Fibroblast of upper back skin (primary cell): Measurements from ENCODE around the gene TLL2.

Source experiments
- DNase-seq: peaks from one replicate; pipeline ENCODE4 v3.0.0-alpha.2; 2013

The TLL2 gene

DNA sequence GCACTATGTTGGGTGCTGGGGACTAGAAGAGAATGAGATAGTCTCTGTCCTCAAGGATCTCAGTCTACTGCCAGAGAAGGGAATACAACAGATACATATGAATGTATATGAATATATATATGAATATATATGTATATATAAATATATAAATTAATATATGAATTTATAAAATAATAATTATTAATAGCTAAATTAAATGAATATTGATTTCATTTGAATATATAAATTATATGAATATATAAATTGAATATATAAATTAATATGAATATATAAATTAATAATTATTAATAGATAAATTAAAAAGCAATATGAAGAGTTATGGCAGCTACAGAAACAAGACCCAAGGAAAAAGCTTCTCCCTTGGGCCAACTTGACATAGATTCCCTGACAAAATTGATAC is 95.1 kb downstream of the TLL2 start:
- DNase-seq, result no peak

DNA sequence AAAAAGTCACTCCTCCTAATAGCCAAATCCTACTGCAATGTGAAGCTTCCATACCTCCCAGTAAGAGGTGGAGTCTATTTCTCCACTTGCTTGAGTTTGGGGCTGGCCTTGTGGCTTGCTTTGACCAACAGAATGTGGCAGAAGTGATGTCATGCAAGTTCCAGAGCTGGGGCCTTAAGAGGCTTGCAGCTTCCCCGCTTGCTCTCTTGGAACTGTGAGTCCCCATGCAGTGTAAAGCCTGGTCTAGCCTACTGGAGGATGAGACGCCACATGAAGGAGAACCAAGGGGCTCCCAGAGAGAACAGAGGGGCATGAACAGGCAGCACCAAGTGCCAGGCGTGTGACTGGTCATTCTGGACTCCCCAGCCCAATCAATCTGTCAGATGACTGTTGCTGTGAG is 96.3 kb downstream of the TLL2 start:
- DNase-seq, result peak; percentile 33

DNA sequence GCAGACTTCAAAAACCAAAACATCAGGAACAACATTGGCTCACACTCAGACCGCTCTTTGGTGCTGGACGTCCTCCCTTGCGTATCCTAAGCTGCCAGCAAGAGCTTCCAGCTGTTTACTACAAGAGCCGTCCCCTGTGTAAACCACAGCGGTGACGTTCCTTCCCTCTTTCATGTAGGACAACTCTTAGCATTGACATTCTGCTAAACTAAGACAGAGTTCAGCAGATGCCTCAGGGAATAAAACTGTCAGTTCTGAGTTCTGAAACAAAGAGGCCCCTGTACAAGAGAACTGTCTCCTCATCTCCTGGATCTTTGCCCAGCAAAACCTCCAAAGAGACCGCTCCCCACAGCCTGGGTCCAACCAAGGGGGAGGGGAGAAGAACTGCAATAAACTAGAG is 97.1 kb downstream of the TLL2 start:
- peak; percentile 64 for DNase-seq

DNA sequence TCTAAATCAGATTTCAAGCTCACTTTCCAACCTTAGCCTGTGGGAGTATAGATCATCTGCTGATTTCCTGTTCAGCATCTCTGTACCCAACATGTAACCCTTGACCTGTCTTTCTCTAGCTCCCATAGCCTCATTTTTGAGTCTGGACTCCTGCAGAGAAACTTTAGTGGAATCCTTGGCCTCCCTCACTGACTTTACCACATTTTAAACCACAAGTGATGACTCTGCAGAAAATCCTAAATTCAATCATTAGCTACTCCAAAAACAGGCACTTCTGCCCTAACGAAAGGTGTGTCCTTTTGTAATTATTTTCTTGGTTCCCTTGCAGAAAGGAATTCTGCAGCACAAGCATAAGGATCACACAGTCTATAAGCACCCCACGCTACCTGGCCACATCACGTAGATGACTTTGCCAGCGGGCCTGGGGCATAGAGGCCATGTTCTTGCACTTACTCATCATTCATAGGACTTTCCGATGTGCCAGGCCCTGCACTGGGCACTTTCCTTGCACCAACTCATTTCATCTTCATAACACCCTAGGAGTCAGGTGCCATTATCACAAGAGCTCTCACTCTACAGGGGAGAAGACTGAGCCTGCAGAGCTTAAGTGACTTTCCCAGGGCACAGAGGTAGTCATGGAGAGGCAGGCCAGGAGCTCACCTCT is 97.7 kb downstream of the TLL2 start:
- peak; percentile 71 for DNase-seq

DNA sequence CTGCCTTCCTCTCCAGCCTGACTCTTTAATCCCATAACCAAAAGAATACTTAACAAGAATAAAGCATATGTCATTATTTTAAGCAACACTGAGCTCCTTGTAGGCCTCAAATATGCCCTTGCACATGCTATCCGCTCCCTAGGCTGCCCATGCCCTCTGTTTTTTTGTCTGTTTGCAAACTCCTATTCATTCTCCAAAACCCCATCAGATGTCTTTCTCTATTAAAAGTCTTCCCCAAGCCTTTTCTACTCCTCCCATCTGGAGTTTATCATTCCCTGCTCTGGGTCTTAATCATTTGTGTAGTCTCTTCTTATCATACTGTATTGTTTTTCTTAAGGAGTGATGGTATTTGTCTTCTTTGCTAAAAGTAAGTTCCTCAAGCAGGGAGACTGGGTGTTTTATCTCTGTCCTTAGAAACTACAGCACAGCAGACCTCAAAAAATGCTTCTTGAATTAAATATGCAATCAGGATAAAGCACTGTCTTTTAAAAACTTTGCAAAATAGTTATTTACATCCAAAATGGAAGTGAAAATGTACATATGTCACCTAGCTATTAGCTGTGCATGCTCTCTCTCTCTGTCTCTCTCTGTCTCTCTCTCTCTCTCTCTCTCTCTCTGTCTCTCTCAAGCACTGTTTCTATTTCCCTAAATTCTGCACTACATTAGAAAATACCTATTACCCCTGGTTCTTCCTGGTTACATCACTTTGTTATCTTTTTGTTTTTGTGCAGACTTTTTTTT is 98.4 kb downstream of the TLL2 start:
- no peak for DNase-seq

DNA sequence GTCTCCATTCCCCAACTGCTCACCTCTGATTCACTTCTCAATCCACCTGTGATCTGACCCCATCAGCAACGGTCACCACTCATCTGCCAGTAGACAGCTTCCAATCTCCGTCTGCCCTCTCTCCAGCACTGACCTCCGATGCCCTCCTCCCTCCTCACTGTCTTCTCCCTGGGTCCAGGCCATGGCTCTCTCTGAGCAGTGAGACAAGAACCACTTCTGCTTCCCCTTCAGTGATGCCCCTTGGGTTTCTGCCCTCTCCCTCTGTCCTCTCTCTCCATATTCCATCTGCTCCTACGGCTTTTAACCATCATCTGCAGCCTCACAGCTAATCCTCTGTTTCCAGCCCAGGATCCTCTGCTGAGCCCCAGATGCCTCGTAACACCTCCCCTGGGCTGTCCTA is 99.4 kb downstream of the TLL2 start:
- no peak for DNase-seq

DNA sequence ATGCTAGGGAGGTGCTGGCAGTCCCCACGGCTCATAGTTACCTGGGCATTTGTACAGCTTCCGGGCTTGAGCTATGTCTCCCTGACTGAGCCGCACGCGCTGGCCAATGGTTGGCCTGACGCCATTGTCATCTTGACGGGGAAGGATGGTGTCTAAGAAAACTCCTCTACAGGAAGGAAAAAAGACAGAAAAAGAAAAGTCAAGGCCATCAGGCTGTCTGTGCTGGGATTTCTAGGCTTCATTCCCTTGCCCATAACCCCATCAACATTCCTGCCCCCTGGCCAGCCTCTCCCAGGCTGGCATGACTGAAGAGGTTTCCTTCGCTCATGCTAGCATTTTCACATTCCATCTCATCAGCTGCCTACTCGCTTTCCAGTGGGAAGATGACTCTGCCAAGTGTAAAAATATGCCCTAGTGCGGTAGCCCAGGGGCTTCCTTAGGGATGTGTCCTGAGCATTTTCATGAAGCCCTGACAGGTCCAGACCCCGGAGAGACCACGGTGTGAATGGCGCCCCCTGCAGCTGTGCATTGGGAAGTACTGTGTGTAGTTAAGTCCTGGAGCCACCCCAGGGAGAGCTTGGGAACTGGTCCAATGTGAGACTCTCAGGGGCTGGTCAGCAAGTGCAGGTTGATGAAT is 100.5 kb downstream of the TLL2 start:
- no peak for DNase-seq

DNA sequence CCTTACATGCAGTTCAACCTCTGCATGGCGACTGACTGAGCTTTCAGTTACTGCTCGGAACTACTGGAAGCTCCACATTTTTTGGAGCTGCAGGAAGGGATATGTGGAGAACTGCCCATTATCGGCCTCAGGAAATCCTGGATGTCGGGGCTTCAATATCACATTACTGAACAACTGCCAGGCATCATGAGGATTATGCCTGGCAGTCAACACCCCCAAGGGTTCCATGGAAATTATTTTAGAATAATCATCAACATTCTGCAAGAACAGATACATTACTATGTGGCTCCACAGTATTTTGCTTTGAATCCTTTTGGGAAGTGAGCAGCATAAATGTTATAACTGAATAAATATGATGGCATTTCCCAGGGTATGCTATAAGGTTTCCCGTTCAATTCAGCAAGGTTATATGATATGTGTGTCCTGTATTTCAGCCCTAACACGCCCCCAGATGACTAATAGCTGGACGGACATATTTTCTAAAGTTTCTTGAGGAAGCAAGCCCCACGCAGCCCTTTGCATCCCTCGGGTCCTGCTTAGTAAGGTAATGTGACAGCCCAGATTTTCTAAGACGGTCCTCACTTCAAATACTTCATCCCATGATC is 101.9 kb downstream of the TLL2 start:
- peak; percentile 3 for DNase-seq

DNA sequence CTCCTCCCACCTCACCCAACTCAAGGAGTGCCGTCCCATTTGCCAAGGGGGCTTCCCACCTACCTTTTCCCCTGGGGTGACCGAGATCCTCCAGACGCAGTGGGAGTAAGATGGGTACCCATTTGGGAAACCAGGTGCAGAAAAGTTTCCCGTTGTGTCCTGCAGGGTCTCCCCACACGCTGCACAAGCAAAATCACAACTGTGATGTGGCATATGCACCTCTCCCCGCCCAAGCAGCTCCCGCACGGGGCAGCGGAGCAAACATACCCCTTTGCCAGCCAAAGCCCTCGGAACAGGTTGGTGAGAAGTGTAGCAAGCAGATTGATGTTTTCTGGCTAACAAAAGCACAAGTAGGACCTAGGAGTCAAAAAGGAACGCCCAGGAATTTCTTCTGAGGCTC is 103.4 kb downstream of the TLL2 start:
- DNase-seq, result no peak

DNA sequence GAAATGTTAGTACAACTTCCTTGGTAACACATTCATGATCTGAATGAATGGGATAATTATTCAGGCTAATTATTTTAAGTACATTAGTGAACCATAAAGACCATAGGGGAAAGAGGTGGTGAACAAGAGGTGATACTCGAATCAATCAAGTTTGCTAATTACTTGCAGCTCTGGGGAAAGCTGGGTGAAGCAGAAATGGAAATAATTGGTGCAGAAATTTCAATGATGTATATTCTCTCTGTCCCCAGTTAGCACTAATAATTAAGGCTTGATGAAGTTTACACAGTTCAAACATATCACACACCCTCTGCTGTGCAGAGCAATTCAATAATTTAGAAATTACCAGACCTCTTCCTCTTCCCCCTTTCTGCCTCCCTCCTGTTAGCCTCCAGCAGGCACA is 105.5 kb downstream of the TLL2 start:
- DNase-seq, result no peak

DNA sequence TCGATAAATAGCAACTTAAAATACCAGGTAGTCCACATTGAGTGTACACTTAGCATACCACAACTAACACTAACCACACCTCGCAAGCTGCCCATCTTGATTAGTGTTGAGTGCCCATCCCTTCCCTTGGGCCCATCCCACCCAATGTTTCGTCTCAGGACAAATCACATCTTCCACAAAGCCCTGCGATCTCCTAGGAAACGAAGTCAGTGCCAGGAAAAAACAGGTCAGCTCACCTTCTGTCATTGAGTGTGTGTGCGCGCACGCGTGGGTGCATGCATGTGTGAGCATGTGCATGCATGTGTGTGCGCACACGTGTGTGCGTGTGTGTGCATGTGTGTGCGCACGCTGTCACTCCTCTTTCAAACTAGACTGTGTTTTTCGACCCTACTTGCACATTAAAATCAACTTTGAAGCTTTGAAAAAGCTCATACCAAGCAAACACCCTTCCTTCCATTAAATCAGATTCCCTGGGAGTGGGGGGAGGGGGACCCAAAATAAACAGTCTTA is 106.1 kb downstream of the TLL2 start:
- DNase-seq, result no peak

DNA sequence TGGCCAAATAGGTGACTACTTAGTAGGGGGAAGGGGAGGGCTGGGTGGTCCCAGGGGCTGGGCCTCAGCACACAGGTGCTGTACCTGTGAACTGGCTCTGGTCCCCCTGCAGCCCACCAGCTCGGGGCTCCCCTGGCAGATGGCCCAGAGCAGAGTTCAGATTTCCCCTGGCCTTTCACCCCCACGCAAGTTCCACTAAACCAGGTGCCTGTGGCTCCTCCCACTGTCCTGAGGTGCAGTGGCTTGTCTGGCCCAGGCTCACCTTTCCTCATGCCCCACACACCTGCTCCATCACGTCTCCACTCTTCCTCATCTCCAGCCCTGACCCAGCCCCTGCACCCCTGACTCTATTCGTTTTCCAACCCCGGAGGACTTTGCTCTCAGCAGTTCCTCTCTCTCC is 107.6 kb downstream of the TLL2 start:
- DNase-seq, result no peak

DNA sequence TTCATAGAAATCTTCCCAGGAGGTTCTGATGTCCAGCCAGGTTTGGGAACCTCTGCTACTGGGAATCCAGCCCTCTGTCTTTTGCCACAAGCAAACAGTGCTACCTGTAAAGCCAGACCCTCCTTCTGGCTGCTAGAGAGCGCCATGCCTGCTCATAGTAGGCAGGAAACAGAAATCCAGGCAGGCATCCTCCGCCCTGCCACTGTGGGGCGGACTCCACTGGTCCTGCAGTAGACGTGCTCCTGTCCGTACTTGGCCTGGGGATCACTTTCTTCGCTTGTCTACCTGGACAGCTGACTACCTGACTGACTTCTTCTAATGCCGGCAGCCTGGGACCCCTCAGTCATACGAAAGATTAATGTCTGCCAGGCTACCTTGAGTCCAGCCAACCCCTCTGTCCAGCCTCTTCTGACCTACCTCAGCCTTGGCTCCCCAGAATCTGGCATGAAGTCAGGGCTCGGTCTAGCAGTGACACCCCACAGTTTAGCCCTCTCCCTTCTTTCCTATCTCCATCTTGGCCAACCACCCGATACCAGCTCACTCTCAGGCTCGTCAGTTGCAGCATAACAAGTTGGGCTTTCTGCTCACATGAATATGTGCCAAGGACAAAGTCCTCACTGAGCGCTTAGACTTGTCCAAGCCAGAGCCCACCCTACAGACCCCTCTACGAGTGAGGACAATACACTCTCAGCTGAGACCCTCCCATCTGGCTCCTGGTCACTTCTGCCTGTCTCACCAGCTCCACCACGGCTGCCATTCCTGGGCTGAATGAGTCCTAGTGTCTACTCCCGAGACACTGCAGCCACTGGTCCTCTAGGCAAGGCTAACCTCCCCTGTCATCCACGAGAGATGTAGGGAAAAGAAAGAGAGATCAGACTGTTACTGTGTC is 111.1 kb downstream of the TLL2 start:
- no peak for DNase-seq

DNA sequence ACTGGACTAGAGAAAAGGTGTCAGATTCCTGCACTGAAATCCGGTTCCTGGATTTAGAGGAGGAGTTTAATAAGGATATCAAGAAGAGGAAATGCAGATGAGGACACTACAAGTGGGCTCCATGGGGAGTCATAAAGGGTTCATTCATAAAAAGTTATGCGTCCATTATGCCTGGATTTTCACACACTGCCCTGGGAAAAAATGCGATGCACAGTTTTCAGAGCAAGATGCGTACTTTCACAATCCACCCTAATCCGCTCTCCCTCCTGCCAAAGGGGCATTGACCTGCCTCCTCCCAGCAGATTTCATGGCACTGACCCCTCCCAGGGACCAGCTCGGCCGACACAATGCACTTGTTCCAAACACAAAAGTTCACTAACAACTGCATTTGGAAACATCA is 112.7 kb downstream of the TLL2 start:
- no peak for DNase-seq

DNA sequence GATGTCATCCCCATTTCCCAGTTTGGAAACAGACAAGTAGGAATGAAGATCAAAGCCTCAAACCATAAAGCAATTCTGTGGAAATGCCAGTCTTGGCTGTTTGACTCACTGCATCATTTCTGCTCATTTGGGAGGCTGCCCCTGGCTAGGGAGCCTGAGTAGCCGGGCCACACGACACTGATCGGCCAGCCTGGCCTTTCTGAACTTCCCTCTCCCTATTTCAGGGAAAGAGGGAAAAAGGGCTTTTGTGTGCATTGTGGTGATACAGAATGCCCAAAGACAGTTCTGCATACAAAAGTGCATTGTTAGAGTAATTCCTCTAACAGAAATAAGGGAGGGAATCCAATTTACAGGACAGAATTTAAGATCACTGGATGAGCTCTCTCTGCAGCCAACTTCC is 113.3 kb downstream of the TLL2 start:
- DNase-seq, result no peak

DNA sequence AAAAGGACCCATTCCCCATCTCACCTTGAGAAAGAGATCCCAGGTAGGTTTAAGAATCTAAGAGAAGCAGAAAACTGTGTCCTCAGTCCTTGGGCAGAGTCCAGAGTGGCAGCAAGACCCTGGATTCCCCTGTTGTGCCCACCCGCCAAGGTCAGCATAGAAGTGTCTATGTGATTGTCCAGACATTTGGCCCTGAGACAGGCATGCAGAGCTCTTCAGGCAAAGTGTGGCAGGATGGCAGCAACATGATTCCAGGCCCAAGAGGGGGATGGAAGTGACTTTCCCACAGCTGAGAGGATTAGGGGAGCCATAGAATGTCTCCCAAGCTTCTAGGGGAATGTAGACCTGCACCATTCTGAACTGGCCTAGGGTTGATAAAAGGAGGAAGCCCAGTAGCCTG is 115.8 kb downstream of the TLL2 start:
- DNase-seq, result no peak

DNA sequence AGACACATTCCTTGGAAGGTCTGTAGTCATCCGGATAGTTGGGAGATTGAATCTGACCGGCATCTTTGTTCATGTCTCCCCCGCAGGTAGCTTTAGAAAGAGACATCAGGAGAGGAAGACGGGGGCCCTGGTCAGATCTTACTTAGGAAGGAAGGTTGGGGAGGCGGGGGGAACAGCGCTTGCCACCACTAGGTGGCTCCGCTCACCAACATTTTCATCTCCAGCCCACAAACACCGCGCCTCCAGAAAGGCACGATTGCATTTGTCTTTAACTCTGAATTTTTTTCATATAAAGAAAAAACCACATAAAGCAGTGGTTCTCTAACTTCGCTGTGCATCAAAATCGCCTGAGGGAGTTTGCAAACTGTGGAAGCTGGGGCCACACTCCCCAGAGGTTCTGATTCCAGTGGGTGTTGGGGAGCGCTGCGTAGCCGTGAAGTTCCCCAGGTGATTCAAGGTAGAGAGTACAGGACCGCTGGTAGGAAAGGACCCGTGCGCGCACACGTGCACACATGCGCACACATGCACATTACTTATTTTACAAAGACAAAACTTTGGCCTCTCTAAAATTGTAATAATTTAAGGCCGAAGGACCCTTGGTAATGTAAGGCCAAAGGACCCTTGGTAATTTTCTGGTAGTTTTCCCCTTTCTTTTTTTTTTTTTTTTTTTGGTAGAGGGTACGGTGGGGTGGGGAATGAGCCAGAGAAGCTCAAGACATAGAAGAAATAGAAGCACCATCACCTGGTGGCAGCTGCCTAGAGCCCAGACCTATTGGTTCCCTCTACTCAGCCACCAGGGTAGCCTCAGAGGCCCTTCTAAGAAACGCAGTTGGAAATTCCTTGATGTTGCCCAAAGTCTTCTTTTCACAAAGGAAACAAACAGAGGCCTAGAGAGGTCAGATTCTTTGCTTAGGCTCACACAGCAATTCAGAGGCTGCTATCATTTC is 117.5 kb downstream of the TLL2 start:
- peak; percentile 65 for DNase-seq

DNA sequence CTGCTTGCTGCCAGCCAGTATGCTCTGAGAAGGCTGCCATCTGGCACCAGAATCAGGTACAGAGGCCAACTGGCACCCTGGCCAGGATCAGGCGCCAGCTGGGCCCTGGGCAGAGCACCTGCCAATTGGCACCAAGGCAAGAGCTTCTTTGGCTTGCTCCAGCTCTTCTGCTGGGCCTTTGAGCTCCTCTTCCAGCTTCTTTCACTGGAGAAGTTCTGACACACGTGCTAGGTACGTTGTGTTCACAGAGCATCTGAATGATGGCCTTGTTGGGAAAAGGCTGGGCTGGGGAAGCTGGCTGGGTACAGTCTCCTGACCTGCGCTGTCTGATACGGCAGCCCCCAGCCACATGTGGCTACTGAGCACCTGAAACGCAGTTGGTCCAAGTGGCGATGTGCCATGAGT is 123.3 kb downstream of the TLL2 start:
- no peak for DNase-seq

DNA sequence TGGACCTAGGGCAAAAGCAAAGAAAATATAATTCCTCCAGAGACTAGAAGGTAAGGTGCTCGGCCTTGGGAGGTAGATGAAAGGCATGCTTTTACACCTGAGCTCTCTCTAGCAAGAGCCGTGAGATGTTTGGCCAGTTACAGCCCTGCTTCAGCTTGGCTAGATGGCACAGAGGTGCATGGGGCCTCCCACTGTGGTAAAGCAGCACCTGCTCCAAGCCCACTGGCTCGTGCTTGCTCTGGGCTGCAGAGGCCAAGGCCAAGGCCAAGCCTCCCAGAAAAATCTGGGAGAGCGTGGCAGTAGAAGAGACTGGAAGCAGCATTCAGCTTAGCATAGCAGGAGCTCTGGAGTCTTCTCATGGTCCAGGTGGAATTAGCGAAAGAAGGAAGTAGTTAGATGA is 123.9 kb downstream of the TLL2 start:
- no peak for DNase-seq

DNA sequence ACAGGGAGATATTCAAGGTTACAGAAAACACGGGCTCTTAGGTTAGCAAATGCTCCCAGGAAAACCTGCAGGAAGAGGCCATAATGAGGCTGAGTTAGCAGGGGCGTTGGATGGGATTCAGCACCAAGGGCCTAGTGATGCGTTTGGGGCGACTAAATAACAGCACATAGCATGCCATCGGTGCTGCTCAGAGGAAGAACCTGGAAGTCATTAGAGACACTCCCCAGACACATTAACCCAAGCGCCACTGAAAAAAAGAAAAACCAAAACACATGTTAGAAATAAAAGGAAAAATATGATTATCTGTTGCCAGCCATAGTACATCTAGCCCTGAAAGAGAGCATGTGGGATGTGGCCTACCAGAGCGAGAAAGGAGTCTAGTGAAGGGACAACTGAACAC is 126.1 kb downstream of the TLL2 start:
- DNase-seq, result peak; percentile 86

DNA sequence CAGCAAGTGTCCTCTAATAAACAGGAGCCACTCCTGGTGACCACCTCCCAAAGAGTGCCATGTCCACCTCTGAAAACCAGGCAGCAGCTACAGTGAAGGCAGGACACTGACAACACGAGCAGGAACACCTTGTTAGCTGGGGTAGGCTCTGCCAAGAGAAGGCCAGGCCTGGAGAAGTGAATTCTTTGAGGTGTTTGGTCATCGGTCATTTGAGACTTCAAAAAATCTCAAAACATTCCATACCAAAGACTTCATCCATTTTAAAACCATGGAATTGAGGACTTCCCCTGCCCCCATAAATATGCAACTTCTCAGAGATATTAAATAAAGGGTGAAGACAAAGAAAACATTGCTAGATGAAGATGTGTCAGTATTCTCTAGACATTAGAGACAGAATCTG is 126.6 kb downstream of the TLL2 start:
- DNase-seq, result peak; percentile 83

DNA sequence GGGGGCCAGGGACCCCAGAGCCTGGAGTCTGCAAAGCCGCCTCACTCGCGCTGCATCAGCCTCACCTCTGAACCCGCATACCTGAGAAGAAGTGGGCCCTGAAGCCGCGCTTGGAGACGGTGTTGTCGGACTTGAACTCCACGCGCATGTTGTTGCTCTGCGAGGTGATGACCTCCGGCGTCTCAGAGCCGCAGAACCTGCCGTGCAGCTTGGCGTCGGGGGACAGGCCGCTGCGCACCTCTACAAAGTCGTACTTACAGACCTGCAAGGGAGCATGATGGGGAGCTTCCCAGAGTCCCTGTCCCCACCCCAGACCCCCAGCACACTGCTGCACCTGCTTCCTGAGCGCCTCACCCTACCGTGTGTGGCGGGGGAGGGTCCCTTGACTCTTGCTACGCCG is 129.2 kb downstream of the TLL2 start:
- DNase-seq, result no peak
